Left ventricle myocardium inferior (tissue), 1 donor: ENCODE results near the gene DEAF1. TPM values are rescaled to one million over a fixed set of nuclear protein-coding genes. Genes with fewer than 3 reads are reported as not detected.
A peak's percentile ranks its signal among the peaks of the same experiment; 100 is the strongest.

ENCODE experiments used
- DNase-seq: peaks from one replicate; pipeline ENCODE4 v3.0.0-alpha.2; 2020
- H3K27ac ChIP-seq: fragments of 200-600 bp; replicated peaks from 2 replicates; pipeline ENCODE4 v1.8.0; 2021
- H3K27me3 ChIP-seq: fragments of 200-600 bp; 2 replicates; pipeline ENCODE4 v1.8.0; 2021; ENCODE audit warnings: low read depth
- H3K36me3 ChIP-seq: fragments of 200-600 bp; 2 replicates; pipeline ENCODE4 v1.8.0; 2021
- H3K4me1 ChIP-seq: fragments of 200-600 bp; 2 replicates; pipeline ENCODE4 v1.8.0; 2021
- H3K4me3 ChIP-seq: fragments of 200-600 bp; 2 replicates; pipeline ENCODE4 v1.8.0; 2021; ENCODE audit warnings: mild to moderate bottlenecking, moderate library complexity
- H3K9me3 ChIP-seq: fragments of 200-600 bp; replicated peaks from 2 replicates; pipeline ENCODE4 v1.8.0; 2021
- CTCF ChIP-seq: fragments of 200-600 bp; IDR thresholded peaks from 2 replicates; pipeline ENCODE4 v1.8.0; 2021; ENCODE audit warnings: antibody characterized with exemption, mild to moderate bottlenecking, borderline replicate concordance
- intact Hi-C: fragments of 100-400 bp; cut with micrococcal nuclease; formaldehyde crosslinking; loops from one replicate; pipeline ENCODE4 v1.11.0; 2022
- total RNA-seq: library from RNA; stranded (reverse); fragmentation: NEBNext Ultra II Directional; extraction: Animal tissue kit (Norgen Biotek cat#: 25700); gene quantifications from one replicate; pipeline ENCODE4 v1.2.1, GENCODE V29; 2021
- donor health status: DM: no; HTN: yes; CAD: no; lungs with severe emphysema.

Gene DEAF1
- total RNA-seq, 1 donor from 2014 or later, result 18.1 TPM

DNA sequence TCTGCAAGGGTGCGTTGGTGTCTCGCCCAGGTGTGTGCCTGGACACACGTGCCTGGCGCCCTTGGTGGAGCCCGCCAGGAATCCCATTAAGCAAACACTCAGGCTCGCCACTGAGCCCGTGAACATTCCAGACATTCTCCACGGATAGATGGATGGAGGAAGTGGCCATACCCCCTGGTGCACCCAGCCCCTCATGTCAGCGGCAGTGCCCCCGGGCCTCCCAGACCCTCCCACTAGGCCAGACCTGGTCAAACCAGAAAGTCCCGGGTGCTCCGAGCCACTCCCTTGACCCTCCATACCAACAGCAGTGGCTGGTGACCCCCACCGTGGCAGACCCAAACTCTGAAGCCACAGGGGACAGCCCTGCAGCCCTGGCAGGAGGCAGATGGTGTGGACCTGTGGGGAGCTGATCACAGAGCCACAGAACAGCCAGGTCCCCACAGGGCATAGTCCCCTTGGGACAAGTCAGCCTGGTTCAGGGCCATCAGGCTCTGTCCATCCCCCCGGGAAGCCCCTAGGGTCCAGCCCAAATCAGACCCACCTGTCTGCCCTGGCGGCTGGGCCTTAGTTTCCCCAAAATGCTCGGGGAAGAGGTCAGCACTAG lies 12.9 kb upstream of the DEAF1 start:
- H3K4me1 ChIP-seq, result peaks cover 45% of the 10 kb centered on the region
- TF ChIP-seq CTCF, result no peak
- peaks cover 71% of the 10 kb centered on the region for H3K27me3 ChIP-seq
- peaks cover 2% of the 10 kb centered on the region for H3K36me3 ChIP-seq
- intact Hi-C loops, result no loop called here
- H3K4me3 ChIP-seq, result no peak overlapping the region
- DNase-seq, result no peak
- no peaks in the 10 kb centered on the region for H3K9me3 ChIP-seq
- H3K27ac ChIP-seq, result peak overlapping the region; percentile 56

DNA sequence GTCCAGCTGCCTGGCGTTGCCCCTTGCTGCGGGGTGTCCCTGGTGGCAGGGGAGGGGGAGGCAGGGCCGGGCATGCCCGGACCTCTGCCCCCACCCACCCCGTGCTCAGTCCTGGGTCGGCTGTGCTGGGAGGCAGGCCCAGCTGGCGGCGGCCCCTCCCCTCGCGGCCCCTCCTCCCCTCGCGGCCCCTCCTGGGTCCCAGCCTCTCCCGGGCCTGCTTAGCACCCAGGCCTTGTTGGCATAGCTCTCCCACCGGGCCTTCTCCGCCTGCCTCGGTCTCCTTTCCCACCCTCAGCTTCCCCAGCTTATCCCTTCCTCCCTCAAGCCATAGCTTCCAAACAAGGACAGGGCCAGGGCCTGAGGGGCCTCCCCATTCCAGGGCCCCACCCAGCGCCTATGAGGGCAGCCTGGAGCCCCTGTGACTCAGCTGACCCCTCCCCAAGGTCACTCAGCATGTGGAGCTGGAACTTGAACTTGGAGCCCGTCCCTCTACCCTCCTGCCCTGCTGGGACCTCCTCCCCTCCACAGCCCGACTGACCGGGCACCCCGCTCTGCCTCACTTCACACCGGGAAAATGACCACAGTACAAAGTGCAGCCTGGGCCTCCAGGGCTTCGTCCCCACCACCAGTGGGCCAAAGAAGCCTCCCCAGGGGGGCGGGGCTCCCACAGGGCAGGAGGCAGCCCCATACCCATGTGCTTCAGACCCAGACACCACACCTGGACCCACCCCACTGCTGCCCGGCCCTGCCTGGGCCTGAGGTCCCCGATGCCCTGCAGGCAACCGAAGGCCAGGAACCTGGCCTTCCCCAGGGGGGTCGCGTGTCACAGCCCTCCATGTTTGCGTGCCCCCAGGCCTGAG lies 12.2 kb upstream of the DEAF1 start:
- Histone ChIP-seq H3K4me1 (peaks cover 45% of the 10 kb centered on the region), H3K27me3 (peaks cover 63% of the 10 kb centered on the region), H3K4me3 (peak overlapping the region; percentile 64), H3K9me3 (no peaks in the 10 kb centered on the region), H3K36me3 (peaks cover 8% of the 10 kb centered on the region), H3K27ac (peak overlapping the region; percentile 56)
- TF ChIP-seq CTCF, result no peak
- no peak for DNase-seq
- intact Hi-C loops, result no loop called here

DNA sequence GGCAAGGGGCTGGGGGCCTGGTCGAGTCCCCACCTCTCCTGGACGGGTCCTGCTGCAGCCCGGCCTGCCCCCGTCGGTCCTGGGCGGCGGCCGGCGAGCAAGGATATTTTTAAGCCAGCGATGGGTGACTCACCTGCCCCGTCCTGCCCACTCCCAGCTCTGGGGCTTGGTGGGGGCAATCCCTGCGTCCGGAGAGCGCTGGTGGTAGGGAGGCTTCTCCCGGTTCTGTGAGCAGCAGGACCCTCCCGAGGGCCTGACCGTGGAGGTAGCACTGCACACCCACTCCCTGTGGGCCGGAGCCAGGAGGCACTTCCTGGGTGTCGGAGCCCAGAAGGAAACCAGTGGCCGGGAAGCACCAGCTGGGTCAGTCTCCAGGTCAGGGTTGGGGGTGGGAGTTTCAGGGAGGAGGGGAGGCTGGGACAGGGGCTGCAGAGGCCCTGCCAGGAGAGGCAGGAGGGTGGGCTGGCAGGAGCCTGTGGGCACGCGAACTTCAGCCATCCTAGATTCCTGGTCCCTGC lies 11.5 kb upstream of the DEAF1 start:
- Histone ChIP-seq H3K4me1 (peaks cover 45% of the 10 kb centered on the region), H3K36me3 (peaks cover 15% of the 10 kb centered on the region), H3K4me3 (peak overlapping the region; percentile 64), H3K27ac (peak overlapping the region; percentile 56), H3K27me3 (peaks cover 57% of the 10 kb centered on the region), H3K9me3 (no peaks in the 10 kb centered on the region)
- intact Hi-C loops, result no loop called here
- TF ChIP-seq CTCF, result no peak
- no peak for DNase-seq

GRCh38 chr11:705646-706438 lies 10.8 kb upstream of the DEAF1 start, which contains the start of gene EPS8L2:
EPS8L2 (plus strand) TSS chr11:706231; CDS start chr11:709408, 3,177 bp downstream.
- TF ChIP-seq CTCF, result no peak
- Histone ChIP-seq H3K9me3 (no peaks in the 10 kb centered on the region), H3K27me3 (peaks cover 52% of the 10 kb centered on the region), H3K36me3 (peaks cover 17% of the 10 kb centered on the region), H3K27ac (peak within 1 kb of the TSS; percentile 56), H3K4me1 (peaks cover 45% of the 10 kb centered on the region), H3K4me3 (peak within 1 kb of the TSS; percentile 64)
- intact Hi-C loops, result no loop called here
- DNase-seq, result no peak
